ENCODE measurements around the gene GORASP2. TPM values are rescaled to one million over a fixed set of nuclear protein-coding genes. Genes with fewer than 3 reads are reported as not detected.

The GORASP2 gene
- 74.1 TPM for polyA plus RNA-seq

GRCh38 chr2:170928824-170929685 is at the start of gene GORASP2:
Gene GORASP2, plus strand, starts transcription at chr2:170929253. Its CDS starts 88 bp downstream, at chr2:170929341.
- H3K4me1 Mint-ChIP-seq: peaks cover 22 to 29% (median 25%) of the 10 kb centered on the region in 3 donors
- H3K4me3 Mint-ChIP-seq: peak within 1 kb of the TSS; percentile 88 to 96 (median 94)
- no peaks in the 10 kb centered on the region for H3K27me3 Mint-ChIP-seq
- H3K9me3 Mint-ChIP-seq: peaks cover 0 to 2% (median 0%) of the 10 kb centered on the region in 3 donors
- H3K36me3 Mint-ChIP-seq: no peaks in the 10 kb centered on the region
- peak within 1 kb of the TSS; percentile 91 to 94 (median 92) for H3K27ac Mint-ChIP-seq

DNA sequence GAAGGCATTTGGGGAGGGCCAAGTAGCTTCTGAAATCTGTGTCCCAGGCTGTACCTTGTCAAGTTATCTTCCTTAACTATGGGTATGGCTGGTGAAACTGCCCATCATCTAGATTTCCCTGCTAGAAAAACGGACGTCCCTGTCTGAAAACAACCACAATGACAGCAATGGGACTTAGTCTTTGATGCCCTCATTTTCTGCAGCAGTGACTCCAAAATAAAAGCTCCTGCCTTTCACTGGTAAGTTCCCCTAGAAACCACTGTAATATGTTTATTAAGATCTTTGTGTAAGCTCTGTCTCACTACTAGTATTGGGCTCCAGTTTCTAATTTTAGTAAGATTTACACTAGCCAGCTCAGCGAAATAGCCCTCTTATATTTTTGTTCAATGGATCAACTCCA is 47.2 kb upstream of the GORASP2 start:
- H3K36me3 Mint-ChIP-seq: no peaks in the 10 kb centered on the region
- peaks cover 18% of the 10 kb centered on the region for H3K27me3 Mint-ChIP-seq
- no peak overlapping the region for H3K27ac Mint-ChIP-seq
- H3K4me3 Mint-ChIP-seq: no peak overlapping the region
- peaks cover 8 to 9% (median 9%) of the 10 kb centered on the region in 3 donors for H3K4me1 Mint-ChIP-seq
- peaks cover 0 to 4% (median 0%) of the 10 kb centered on the region in 3 donors for H3K9me3 Mint-ChIP-seq

GRCh38 chr2:170882758-170883157 is 46.3 kb upstream of the GORASP2 start:
- no peaks in the 10 kb centered on the region for H3K36me3 Mint-ChIP-seq
- H3K9me3 Mint-ChIP-seq: peaks cover 0 to 4% (median 0%) of the 10 kb centered on the region in 3 donors
- peaks cover 18% of the 10 kb centered on the region for H3K27me3 Mint-ChIP-seq
- no peak overlapping the region for H3K4me3 Mint-ChIP-seq
- peak overlapping the region in 1 of 3 donors; percentile 70 for H3K27ac Mint-ChIP-seq
- H3K4me1 Mint-ChIP-seq: peaks cover 8 to 9% (median 8%) of the 10 kb centered on the region in 3 donors

DNA sequence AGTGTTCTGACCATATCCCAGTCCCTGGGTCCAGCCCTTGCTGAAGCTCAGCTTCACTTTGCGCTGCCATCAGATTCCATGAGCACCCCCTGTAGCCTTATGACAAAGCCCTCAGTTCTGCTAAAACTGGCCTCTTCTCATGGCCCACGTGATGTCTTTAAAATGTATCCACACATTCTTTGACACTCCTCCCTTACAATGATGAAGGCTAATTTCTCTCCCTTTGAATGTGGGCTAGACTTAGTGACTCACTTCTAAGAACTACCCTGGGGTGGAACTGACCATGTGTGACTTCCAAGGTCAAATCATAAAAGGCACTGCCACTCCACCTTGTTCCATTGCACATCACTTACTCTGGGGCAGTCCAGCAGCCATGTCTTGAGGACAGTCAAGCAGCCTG is 45.4 kb upstream of the GORASP2 start:
- Mint-ChIP-seq H3K4me3 (peak overlapping the region in 1 of 4 donors; percentile 41), H3K27me3 (peaks cover 18% of the 10 kb centered on the region), H3K4me1 (peaks cover 0 to 4% (median 3%) of the 10 kb centered on the region in 3 donors), H3K36me3 (no peaks in the 10 kb centered on the region), H3K9me3 (peaks cover 0 to 4% (median 0%) of the 10 kb centered on the region in 3 donors), H3K27ac (no peak overlapping the region)

DNA sequence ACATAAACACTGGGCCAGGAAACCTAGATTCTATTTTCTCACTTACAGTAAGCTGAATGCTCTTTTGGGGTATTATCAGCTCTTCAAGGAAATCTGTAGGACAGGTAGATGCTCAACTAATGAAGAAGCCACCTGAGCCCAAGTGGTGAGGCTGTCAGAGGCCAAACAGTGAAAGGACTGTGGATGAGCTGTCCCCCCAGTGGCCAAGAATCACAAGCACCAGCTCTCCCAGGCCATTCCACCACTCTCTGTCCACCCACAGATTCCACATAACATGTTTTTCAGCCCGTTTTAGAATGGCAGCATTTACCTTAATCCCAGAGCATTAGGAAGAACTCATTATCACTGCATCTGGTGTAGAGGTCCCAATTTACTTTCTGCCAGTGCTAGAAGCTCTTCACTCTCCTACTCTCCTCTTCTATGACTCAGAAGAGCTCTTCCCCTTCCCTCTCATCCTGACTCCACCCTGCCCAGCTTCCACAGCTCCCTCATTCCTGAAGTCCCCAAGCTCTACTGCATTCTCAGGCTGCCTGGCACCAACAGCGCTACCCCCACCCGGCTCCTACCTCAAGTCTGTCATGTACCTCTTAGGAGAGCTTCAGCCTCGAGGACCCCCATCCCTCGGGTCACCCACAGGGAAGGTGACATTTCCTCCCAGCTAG is 43.8 kb upstream of the GORASP2 start:
- Mint-ChIP-seq H3K27ac (no peak overlapping the region), H3K4me3 (no peak overlapping the region), H3K27me3 (peaks cover 15% of the 10 kb centered on the region), H3K36me3 (no peaks in the 10 kb centered on the region), H3K4me1 (peaks cover 0 to 4% (median 3%) of the 10 kb centered on the region in 3 donors), H3K9me3 (peaks cover 0 to 2% (median 0%) of the 10 kb centered on the region in 3 donors)

- H3K27me3 Mint-ChIP-seq: peaks cover 15% of the 10 kb centered on the region
- H3K4me3 Mint-ChIP-seq: no peak overlapping the region
- H3K27ac Mint-ChIP-seq: no peak overlapping the region
- no peaks in the 10 kb centered on the region for H3K36me3 Mint-ChIP-seq
- H3K4me1 Mint-ChIP-seq: peaks cover 0 to 4% (median 3%) of the 10 kb centered on the region in 3 donors
- H3K9me3 Mint-ChIP-seq: peaks cover 0 to 2% (median 0%) of the 10 kb centered on the region in 3 donors
Observed at GRCh38 chr2:170886386-170886785, 42.7 kb upstream of the GORASP2 start.

DNA sequence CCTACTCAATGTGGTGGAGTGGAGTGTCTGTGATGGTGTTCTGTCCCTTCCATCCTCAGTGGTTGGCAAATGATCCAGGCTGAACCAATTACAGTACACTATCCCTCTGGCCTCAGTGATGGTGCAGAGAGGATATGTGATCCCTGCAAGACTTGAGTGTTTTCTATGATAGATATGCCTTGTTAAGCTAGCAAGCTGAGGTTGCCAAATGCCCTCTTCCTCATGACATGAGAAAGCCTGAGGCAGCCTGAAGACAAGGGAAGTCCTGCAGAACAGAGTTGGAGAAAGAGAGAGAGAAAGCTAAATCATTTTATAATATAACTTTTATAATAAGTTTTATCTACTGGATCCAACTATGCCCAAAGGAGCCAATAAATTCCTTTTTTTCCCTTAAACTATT is 41.6 kb upstream of the GORASP2 start:
- no peak overlapping the region for H3K4me3 Mint-ChIP-seq
- no peak overlapping the region for H3K27ac Mint-ChIP-seq
- H3K4me1 Mint-ChIP-seq: peaks cover 0 to 4% (median 3%) of the 10 kb centered on the region in 3 donors
- peaks cover 13% of the 10 kb centered on the region for H3K27me3 Mint-ChIP-seq
- H3K36me3 Mint-ChIP-seq: no peaks in the 10 kb centered on the region
- H3K9me3 Mint-ChIP-seq: peaks cover 0 to 2% (median 0%) of the 10 kb centered on the region in 3 donors

DNA sequence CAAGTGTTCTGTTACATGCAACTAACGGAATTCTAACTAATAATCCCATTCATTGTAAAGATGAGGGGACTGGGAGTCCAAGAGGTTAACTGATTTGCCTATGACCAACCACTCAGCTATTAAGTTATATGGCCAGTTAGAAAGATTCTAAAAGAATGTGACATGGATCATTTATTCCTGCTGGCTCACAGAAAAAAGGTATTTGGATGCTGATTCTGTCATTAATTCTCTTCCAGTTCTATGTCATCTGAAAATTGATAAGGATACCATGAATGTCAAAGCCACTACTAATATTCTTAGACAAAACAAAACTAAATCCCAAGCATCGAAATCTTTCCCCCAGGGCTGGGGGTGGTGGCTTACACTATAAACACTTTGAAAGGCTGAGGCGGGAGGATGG is 41.2 kb upstream of the GORASP2 start:
- Mint-ChIP-seq H3K27me3 (peaks cover 13% of the 10 kb centered on the region), H3K36me3 (no peaks in the 10 kb centered on the region), H3K4me3 (no peak overlapping the region), H3K4me1 (peaks cover 0 to 4% (median 3%) of the 10 kb centered on the region in 3 donors), H3K9me3 (peaks cover 0 to 2% (median 0%) of the 10 kb centered on the region in 3 donors), H3K27ac (no peak overlapping the region)

DNA sequence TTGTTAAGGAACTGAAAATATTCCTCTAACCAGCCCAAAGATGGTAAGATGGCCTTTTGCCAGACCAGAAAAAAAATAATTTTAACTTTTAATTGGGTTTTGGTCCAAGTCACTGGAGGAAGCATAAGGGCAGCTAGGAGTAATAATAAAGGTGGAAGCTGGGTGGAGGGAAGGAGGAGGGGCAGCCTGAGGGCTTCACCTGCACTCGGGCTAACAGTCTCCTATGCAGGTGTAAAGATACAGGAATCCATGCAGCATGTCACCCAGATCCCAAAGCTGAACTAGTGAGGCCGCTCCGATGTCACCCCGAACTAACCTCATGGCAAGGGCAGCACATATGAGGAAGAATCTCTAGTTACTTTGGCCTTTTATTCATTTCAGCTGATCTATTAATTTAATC is 37.2 kb upstream of the GORASP2 start:
- Mint-ChIP-seq H3K9me3 (no peaks in the 10 kb centered on the region), H3K36me3 (no peaks in the 10 kb centered on the region), H3K27ac (no peak overlapping the region), H3K4me3 (no peak overlapping the region), H3K27me3 (peaks cover 2% of the 10 kb centered on the region), H3K4me1 (no peaks in the 10 kb centered on the region)

GRCh38 chr2:170892391-170892951 is 36.6 kb upstream of the GORASP2 start:
- Mint-ChIP-seq H3K4me1 (no peaks in the 10 kb centered on the region), H3K36me3 (no peaks in the 10 kb centered on the region), H3K27me3 (peaks cover 3% of the 10 kb centered on the region), H3K9me3 (no peaks in the 10 kb centered on the region), H3K4me3 (no peak overlapping the region), H3K27ac (no peak overlapping the region)

- Mint-ChIP-seq H3K27me3 (peaks cover 3% of the 10 kb centered on the region), H3K36me3 (peaks cover 2% of the 10 kb centered on the region), H3K4me1 (no peaks in the 10 kb centered on the region), H3K4me3 (no peak overlapping the region), H3K27ac (no peak overlapping the region), H3K9me3 (peaks cover 0 to 2% (median 0%) of the 10 kb centered on the region in 3 donors)
Observed at GRCh38 chr2:170895023-170895757, 33.9 kb upstream of the GORASP2 start.

DNA sequence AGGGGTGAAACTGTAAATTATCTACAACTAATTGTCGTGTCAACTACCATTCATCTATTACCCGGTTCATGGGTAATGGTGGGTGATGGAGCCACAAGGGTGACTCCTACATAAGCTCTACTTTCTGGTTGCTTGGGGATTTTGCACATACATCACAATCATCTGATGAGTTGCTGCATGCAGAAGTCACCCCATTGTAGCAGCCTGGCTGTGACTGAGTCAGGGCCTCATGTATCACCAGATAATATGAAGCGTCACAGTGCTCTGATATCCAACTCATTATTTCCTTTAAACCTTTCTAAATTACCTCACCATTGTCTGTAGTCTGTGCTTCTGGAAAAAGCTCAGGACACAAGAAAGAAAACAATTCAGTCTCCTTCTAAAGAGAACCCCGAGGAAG is 32.4 kb upstream of the GORASP2 start:
- Mint-ChIP-seq H3K4me3 (no peak overlapping the region), H3K27ac (no peak overlapping the region), H3K4me1 (no peaks in the 10 kb centered on the region), H3K9me3 (peaks cover 0 to 2% (median 0%) of the 10 kb centered on the region in 3 donors), H3K36me3 (peaks cover 2% of the 10 kb centered on the region), H3K27me3 (peaks cover 3% of the 10 kb centered on the region)

DNA sequence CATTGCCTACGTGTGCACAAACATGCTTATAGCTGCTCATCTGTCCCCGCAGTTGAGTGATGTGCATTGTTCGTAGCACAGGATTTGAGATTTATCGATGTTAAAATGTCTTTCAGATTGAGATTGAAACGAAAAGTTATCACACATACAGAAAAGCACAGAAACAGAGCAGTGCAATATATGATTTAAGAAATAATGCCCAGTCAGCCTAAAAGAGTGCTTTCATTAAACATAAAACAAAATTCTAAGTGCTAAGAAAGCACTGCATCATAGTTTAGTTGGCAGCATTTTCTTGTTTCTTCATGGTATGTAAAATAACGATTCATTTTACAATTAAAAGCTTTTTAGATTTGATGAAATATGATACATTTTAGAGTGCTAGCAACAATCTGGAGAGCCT is 31.9 kb upstream of the GORASP2 start:
- Mint-ChIP-seq H3K36me3 (peaks cover 2% of the 10 kb centered on the region), H3K4me3 (no peak overlapping the region), H3K27ac (no peak overlapping the region), H3K9me3 (peaks cover 0 to 2% (median 0%) of the 10 kb centered on the region in 3 donors), H3K27me3 (peaks cover 3% of the 10 kb centered on the region), H3K4me1 (no peaks in the 10 kb centered on the region)

- no peak overlapping the region for H3K27ac Mint-ChIP-seq
- H3K36me3 Mint-ChIP-seq: no peaks in the 10 kb centered on the region
- no peak overlapping the region for H3K4me3 Mint-ChIP-seq
- H3K27me3 Mint-ChIP-seq: peaks cover 7% of the 10 kb centered on the region
- H3K4me1 Mint-ChIP-seq: no peaks in the 10 kb centered on the region
- H3K9me3 Mint-ChIP-seq: peaks cover 5 to 17% (median 12%) of the 10 kb centered on the region in 3 donors
Observed at GRCh38 chr2:170905864-170906263, 23.2 kb upstream of the GORASP2 start.

Measured in IgD-negative memory B cell (primary cell).